ENCODE results near the gene ADCY9.
"Not testable (repeated sequence)": the region's sequence is repeated elsewhere in the genome, so short reads cannot be mapped to it uniquely, and the experiment has no call there.

DNA sequence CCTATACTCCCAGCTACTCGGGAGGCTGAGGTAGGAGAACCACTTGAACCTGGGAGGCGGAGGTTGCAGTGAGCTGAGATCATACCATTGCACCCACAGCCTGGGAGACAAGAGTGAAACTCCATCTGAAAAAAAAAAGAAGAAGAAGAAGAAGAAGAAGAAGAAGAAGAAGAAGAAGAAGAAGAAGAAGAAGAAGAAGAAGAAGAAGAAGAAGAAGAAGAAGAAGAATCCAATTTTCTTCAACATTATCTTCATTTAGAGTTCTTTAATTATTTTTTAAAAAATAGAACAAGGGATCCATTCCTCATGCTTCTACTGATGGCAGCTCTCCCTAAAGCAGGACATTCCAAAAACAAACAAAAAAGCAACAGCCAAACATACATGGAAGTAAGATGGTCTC, 171.8 kb downstream of the ADCY9 start:
- not testable (repeated sequence) for TF ChIP-seq POLR2AphosphoS5, POLR2A, TAF1 (IDR thresholded peaks at IDR 0.05; ENCODE audit: low read depth, low read length)

All from GM12891 (cell line).